Adrenal gland (tissue), 5 donors: Measurements from ENCODE around the gene SLC35F2.

Experiments used
- CTCF ChIP-seq, 6 experiments: fragments of 450-650 bp in 4 of 6; fragments of 200-600 bp in 2 of 6; sonication (generic) in 1 of 6; IDR thresholded peaks; 1 replicate in 5 of 6; 2 replicates in 1 of 6; pipeline versions ENCODE4 v1.5.1 to v1.8.0; 2016 to 2021; ENCODE audit warnings: antibody characterized with exemption in 6 of 6, mild to moderate bottlenecking in 2 of 6, moderate library complexity in 1 of 6
- POLR2A ChIP-seq, 2 donors: fragments of 450-650 bp; IDR thresholded peaks; one replicate each; pipeline ENCODE4 v1.6.1; 2017; ENCODE audit warnings: antibody characterized with exemption in 2 of 2, mild to moderate bottlenecking in 2 of 2, moderate library complexity in 1 of 2
- donor health status: DM: no; HTN: no; CAD: no.

DNA sequence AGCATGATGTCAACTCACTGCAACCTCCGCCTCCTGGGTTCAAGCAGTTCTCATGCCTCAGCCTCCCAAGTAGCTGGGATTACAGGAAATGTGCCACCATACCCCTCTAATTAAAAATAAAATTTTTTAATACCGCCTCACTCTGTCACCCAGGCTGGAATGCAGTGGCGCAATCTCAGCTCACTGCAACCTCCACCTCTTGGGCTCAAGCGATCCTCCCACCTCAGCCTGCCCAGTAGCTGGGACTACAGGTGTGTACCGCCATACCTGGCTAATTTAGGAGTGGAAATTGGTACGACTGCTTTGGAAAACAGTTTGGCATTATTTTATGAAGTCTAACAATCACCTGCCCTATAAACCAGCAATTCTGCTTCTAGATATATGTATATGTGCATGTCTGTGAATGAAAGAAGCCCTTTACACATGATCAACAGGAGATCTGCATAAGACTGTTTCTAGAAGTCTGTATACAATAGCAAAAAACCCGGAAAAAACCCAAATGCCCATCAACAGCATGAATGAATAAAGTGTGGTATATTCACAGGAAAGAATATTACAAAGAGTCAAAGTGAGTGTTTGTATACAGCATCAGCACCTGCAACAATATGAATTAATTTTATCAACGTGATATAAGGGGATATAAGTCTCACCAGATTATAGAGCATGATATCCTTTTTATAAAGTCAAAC, 16.0 kb downstream of the SLC35F2 start:
- TF ChIP-seq CTCF (IDR thresholded peaks at IDR 0.05) (no peak), POLR2A (IDR thresholded peaks at IDR 0.05) (no peak)
